ENCODE data around the gene IL25.

IL25 gene

GRCh38 chr14:23353433-23353780, 19.2 kb upstream of the IL25 start:
- DNase-seq (ENCODE audit: low spot score): peak; percentile 39

DNA sequence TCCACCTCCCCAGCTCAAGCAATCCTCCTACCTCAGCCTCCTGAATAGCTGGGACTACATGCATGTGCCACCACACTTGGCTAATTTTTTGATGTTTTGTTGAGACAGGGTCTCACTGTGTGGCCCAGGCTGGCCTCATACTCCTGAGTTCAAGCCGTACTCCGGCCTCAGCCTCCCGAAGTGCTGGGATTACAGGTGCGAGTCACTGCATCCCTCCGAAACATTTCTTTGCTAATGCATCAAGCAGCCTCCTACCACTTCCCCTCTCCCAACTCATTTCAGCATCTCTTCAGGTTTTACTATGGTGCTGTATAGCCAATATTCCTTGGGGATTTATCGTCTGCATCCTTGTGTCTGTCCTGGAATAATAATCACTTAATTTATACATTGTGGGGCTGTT, 17.6 kb upstream of the IL25 start:
- DNase-seq (ENCODE audit: low spot score): peak; percentile 23

DNA sequence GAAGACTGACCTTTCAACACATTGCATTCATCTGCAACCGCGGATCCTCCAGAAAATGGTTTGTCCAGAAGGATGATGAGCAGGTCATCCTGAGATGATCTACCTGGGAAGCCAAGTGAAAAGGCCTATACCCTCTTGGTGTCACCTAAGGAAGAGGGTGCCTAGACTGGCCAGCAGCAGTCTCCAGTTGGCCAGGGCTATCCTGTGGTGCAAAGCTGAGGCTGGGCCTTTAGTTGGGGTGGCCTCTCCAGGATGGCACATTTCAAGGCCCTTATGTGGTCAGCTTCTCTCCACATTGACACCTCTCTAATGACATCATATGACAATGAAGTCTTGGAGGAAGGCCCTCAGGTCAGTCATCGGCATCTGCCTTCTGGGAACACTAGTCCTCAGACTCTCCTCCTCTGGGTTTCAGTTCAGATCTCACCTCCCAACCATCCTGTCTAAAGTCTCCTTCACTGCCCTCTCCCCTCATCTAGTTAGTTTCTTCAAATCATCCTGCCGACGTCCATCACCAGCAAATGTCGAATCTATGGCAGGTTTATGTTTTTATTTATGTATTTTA, 16.7 kb upstream of the IL25 start:
- DNase-seq (ENCODE audit: low spot score): peak; percentile 27

- peak; percentile 19 for DNase-seq (ENCODE audit: low spot score)
These were observed 15.9 kb upstream of the IL25 start for GRCh38 chr14:23356662-23357061.

DNA sequence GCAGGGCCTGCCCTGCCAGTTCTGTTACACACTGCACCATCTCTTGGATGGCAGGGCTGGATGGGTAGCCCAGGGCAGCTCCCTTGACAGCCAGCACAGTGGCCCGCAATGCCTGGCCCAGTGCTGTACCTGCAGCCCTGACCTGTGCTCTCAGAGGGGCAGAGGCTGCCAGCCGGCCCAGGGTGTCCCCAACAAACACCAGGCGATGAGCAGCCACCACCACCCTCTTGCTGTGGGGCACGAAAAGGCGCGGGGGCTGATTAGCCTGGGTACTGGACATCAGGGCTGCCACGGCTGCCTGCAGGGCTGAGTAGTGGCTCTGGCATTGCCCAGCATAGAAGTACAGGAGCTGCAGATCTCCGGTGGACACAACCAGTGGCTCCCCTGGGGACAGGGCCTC, 15.3 kb upstream of the IL25 start:
- DNase-seq (ENCODE audit: low spot score): peak; percentile 33

DNA sequence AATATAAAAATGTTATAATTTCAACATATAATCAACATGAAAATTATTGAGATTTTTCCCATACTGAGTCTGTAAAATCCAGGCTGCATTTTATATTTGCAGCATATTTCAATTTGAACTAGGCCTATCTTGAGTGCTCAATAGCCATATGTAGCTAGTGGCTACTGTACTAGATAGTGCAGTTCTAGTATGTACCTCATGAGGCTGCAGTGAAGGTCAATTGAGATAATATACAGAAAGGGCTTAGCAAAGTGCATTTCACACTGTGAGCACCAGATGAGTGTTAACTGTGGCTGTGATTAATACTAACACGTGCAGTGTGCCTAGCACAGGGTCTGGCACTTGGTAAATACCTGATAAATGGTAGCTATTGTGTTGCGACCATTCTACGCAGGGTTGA, 14.6 kb upstream of the IL25 start:
- DNase-seq (ENCODE audit: low spot score): no peak

DNA sequence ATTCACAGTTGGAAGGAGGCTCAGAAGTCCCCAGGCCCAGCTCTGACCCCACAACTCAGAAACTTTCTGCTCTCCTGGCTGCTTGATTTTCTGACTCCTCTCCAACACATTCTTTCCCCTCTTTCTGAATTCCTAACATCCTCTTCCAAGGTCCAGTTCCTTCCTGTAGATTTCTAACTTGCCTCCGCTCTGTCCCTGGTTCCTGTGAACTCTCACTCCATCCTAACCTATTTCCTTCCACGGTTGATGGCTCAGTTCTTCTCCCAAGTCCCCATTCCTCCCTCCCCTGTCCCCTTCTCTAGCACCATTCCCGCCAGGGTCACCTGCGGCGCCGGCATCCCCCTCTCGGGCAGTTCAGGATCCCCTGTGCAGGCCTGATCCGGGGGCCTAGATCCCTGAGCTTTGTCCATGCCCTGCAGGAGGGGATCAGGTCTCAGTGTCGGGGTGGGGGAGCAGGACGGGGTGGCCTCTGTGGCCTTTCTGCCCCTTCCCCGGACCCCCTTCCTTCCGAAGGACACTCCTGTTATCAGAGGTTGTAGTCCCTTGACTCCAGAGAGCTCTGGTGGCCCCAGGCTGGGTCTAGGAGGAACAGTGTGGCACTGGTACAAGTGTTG, 13.9 kb upstream of the IL25 start:
- peak; percentile 36 for DNase-seq (ENCODE audit: low spot score)

GRCh38 chr14:23359167-23359626, 13.4 kb upstream of the IL25 start:
- DNase-seq (ENCODE audit: low spot score): peak; percentile 40

DNA sequence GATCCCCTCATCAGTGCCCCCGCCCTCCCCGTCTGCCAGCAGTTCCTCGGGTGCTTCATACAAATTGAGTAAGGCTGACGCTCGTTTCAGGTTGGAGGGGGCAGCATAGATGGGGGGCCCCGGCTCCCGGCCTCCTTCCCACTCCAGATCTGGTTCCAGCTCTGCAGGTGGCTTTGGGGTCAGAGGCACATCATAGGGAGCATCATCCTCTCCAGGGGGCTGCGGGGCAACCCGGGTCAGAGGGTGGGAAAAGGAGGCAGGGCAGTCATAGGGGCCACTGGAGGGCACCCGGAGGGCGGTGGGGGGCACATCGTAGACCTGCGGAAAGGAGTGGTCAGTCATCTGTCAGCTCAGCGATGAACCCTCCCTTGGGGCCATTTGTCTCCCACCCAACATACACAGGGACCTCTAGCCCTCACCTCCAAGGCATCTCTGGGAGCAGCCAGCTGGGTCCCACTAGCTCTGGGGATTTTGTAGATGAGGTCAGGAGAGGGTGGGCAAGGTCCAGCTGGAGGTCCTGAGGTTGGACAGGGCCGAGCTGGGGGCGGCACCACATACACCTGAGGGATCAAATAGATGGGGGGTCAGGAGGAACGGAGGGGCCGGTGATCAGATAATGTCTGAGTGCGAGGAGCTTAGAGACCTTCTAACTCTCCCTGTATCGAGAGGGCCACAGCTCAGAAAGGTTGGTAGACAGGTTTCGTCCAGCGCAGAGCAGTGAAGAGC, 12.7 kb upstream of the IL25 start:
- no peak for DNase-seq (ENCODE audit: low spot score)

GRCh38 chr14:23360496-23360895, 12.1 kb upstream of the IL25 start:
- DNase-seq (ENCODE audit: low spot score): no peak

DNA sequence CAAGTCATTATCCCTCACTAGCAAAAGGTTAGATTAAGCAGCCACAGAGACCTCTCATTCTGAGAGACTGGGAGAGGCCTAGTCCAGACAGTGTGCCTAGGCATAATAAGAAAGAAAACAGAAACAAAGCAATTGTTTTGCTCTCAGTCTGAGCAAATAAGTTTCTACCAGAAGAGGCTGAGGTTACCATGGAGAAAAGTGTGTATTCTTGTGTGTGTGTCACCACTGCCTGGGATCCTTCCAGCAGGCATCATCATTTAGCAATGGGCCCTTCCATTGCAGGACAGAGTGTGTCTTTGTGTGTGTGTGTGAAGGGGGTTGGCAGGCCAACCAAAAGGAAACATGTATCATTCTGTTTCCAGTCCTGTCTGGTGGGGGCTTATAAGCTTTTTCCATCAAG, 11.3 kb upstream of the IL25 start:
- no peak for DNase-seq (ENCODE audit: low spot score)

DNA sequence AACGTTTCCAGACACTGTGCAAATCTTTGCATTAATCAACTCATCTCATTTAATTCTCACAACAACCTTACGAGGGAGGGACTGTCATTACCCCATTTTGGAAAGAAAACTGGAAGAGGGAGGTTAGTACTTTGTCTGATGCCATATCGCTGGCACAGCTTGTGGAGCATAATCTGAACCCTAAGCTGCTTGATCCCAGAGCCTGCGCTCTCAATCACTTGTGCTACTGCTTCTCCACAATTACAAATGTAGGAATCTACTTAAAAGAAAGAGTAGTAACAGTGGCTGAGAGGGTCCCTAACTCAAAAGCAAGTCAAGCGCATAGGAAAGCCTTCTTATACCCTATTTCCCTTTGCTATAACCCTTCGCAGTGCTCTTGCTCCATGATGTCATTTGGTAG, 10.8 kb upstream of the IL25 start:
- no peak for DNase-seq (ENCODE audit: low spot score)

DNA sequence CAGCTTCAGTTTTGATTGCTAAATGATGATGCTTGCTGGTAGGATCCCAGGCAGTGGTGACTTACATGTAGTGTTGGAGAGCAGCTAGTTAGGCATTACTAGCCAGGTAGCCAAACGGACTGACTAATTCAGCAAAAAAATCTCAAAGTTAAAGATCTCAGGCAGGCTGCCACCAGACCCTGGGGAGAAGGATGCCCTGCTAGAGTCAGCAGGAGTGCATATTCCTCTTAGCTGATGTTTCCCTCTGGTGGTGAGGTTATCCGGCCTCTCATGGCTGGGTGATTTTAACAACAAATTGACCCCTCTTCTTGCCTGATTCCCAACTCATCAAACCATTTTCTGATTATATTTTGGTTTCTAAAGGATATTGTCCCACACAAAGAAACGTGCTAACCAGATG, 10.4 kb upstream of the IL25 start:
- DNase-seq (ENCODE audit: low spot score): no peak

DNA sequence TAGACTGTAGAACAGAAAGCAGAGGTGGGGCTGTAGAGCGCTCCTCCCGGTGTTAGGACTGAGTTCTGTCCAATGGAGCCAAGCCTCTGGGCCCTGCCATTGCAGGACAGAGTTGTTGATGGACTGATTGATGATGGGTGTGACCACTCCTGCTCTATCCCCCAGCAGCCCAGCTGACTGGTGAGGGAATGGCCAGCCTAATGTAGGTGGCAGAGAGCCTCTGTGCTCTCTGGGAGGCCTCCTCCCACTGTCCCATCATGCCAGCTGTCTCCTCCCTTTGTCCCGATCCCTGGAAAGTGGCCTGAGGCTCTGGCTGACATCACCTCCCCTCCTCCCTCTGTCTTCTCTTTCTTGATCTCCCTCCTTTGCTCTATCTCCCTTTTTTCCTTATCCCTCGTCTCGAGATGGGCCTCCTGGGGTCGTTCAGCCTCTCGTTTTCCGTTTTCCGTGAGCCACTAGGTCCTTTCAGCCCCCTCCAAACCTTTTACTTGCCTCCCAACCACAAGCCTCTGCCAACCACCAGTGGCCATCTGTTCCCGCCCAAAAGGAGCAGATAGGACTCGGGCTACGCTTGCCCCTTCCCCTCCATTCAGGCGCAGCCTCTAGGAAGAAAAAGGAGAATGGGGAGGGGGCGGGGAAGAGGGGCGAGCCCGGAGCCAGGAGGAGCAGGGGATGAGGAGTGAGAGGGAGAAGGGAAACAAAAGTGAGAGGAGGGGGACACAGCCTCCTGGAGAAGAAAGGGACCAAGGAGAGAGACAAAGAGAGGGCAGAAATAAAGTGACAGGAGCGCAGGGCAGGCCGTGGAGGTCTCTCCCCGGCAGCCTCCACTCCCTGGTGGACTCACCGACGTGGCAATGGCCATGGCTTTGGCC, 8.2 kb upstream of the IL25 start:
- peak; percentile 69 for DNase-seq (ENCODE audit: low spot score)

GRCh38 chr14:23365036-23365731, 7.4 kb upstream of the IL25 start, which contains the start of gene EFS:
Gene EFS, minus strand, starts transcription at chr14:23365172. Its CDS starts 147 bp downstream, at chr14:23365025.
- DNase-seq (ENCODE audit: low spot score): peak; percentile 74

GRCh38 chr14:23365732-23366425, 6.7 kb upstream of the IL25 start:
- DNase-seq (ENCODE audit: low spot score): no peak

DNA sequence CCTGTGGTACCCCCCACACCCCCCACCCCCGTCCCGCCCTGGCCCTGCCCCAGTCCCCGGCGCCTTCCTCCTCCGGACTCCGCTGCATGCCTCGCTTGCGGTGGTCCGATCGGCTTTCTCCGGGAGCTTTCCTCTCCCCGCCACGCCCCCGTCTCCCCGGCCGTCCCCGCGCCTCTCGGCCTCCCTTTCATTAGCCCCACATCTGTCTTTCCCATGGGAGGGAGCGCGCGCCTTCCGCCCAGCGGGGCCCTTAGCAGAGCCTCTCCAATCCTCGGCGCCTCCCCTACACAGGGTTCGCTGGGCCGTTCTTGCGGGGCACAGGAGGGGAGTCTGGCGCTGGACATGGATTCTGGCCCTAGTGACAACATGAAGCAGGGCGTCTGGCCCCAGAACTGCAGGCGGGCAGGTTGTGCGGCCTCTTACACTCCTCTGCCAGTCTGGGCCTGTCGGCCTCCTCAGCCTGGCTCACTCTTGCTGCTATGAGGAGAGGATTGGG, 6.1 kb upstream of the IL25 start:
- peak; percentile 96 for DNase-seq (ENCODE audit: low spot score)

GRCh38 chr14:23370221-23370620, 2.4 kb upstream of the IL25 start:
- no peak for DNase-seq (ENCODE audit: low spot score)

DNA sequence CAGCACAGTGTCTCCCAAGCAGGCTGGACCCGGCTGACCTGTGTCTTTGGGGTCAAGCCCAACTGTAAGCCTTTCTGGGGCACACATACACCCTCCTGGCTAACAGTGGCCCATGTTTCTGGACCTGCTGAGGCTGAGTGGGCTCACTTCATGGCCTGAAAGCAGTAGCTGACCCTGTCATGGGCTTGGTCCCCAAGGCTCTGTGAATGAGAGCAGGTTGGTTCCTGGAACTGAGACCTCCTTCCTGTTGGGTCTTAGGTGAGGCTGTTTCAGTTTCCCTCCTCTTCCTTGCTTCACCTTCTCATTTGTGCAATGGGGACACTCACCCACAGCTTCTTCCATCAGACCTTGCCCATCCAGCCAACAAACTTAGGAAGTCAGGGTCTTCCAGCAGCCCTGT, 744 bp upstream of the IL25 start:
- DNase-seq (ENCODE audit: low spot score): no peak

DNA sequence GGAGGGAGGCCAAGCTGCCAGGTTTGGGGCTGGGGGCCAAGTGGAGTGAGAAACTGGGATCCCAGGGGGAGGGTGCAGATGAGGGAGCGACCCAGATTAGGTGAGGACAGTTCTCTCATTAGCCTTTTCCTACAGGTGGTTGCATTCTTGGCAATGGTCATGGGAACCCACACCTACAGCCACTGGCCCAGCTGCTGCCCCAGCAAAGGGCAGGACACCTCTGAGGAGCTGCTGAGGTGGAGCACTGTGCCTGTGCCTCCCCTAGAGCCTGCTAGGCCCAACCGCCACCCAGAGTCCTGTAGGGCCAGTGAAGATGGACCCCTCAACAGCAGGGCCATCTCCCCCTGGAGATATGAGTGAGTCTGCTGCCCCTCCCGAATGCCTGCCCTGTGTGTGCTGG, 432 bp downstream of the IL25 start:
- no peak for DNase-seq (ENCODE audit: low spot score)

All from ecto neural progenitor cell (in vitro differentiated cells).